ENCODE data around the gene ABCB8. TPM values are rescaled to one million over a fixed set of nuclear protein-coding genes. Genes with fewer than 3 reads are reported as not detected.

Gene ABCB8
- total RNA-seq, 1 donor from 2014 or later: 36.2 TPM

GRCh38 chr7:151057506-151057988 lies 29.3 kb downstream of the ABCB8 start, which contains the start of gene CDK5:
Gene CDK5, minus strand, starts transcription at chr7:151057897. Its CDS starts 49 bp downstream, at chr7:151057848.
- Mint-ChIP-seq H3K9me3 (ENCODE audit: low read depth) (no peaks in the 10 kb centered on the region), H3K27ac (peak within 1 kb of the TSS; percentile 97), H3K27me3 (peaks cover 2% of the 10 kb centered on the region), H3K36me3 (ENCODE audit: insufficient read depth) (peaks cover 3% of the 10 kb centered on the region), H3K4me3 (ENCODE audit: low read depth) (peak within 1 kb of the TSS; percentile 89), H3K4me1 (ENCODE audit: low read depth) (peaks cover 32% of the 10 kb centered on the region)
- no peak for DNase-seq (ENCODE audit: low spot score, unreplicated experiment)
- TF ChIP-seq, protein P1, sequence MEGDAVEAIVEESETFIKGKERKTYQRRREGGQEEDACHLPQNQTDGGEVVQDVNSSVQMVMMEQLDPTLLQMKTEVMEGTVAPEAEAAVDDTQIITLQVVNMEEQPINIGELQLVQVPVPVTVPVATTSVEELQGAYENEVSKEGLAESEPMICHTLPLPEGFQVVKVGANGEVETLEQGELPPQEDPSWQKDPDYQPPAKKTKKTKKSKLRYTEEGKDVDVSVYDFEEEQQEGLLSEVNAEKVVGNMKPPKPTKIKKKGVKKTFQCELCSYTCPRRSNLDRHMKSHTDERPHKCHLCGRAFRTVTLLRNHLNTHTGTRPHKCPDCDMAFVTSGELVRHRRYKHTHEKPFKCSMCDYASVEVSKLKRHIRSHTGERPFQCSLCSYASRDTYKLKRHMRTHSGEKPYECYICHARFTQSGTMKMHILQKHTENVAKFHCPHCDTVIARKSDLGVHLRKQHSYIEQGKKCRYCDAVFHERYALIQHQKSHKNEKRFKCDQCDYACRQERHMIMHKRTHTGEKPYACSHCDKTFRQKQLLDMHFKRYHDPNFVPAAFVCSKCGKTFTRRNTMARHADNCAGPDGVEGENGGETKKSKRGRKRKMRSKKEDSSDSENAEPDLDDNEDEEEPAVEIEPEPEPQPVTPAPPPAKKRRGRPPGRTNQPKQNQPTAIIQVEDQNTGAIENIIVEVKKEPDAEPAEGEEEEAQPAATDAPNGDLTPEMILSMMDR (IDR thresholded peaks at IDR 0.05; ENCODE audit: unreplicated experiment): no peak

DNA sequence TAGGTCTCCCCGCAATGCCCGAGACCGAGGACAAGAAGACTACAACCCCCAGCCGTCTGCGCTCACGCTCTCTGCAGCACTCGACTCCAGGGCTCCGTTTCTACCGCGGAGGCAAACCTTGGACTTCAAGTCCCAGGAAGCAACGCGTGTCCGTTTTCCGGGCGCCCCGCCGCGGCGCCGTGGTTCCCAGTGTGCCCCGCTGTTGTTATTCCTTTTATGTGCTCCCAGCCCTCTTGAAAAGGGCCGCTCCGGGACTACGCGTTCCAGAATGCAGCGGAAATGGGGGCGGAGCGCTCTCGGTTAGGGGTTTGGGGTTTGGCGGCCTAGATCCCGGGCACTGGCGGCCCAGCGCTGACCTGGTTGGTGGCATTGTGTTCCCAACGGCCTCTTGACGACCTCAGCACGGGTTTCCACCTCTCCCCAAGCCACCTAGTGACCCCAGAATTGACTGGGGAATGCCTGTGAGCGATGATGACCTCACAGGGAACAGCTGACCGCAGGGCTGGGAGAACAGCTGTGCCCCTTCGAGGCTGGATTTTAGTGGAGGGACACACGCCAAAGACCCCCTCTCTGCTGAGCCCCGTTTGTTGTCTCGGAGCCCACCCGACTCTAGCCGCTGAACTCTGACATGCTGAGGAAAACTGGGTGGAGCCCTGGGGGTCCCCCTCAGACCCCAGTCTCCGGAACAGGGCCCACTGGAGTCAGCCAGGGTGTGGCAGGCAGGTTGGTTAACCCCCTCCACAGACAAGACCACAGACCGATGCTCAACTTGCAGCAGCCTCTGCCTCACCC lies 29.9 kb downstream of the ABCB8 start:
- Mint-ChIP-seq H3K36me3 (ENCODE audit: insufficient read depth) (peaks cover 3% of the 10 kb centered on the region), H3K9me3 (ENCODE audit: low read depth) (no peaks in the 10 kb centered on the region), H3K4me3 (ENCODE audit: low read depth) (peak overlapping the region; percentile 89), H3K27ac (peak overlapping the region; percentile 97), H3K27me3 (no peaks in the 10 kb centered on the region), H3K4me1 (ENCODE audit: low read depth) (peaks cover 32% of the 10 kb centered on the region)
- peak; percentile 94 for DNase-seq (ENCODE audit: low spot score, unreplicated experiment)
- TF ChIP-seq, protein P1 (IDR thresholded peaks at IDR 0.05; ENCODE audit: unreplicated experiment): no peak

DNA sequence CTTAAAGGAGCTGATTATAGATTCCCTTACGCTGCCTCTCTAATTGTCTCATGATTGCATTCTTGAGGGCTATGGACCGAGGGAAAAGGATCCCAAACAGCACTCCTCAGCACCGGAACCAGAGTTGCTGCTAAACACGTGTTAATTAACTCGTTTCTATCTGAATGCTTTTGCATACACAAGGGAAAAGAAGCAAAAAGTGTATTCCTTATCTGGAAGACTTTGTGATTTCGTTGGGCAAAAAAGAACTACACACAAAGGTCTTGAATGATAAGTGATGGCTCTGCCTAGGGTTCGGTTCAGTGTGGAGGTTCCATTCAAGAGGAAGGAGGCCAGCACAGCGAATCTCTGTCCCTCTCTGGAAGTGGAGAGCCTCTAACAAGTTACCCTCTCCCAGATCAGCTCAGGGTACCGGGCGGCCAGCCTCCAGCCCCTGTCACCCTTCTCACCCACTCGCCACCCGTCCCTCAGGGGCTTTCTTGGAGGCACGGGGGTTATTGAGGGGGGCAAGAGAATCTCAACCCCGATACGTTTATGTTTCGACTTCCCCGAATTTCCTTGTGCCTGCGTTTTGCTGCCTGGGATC lies 30.6 kb downstream of the ABCB8 start:
- Mint-ChIP-seq H3K27ac (peak overlapping the region; percentile 97), H3K36me3 (ENCODE audit: insufficient read depth) (peaks cover 3% of the 10 kb centered on the region), H3K4me3 (ENCODE audit: low read depth) (peak overlapping the region; percentile 89), H3K27me3 (no peaks in the 10 kb centered on the region), H3K9me3 (ENCODE audit: low read depth) (no peaks in the 10 kb centered on the region), H3K4me1 (ENCODE audit: low read depth) (peaks cover 37% of the 10 kb centered on the region)
- TF ChIP-seq, protein P1 (IDR thresholded peaks at IDR 0.05; ENCODE audit: unreplicated experiment): no peak
- no peak for DNase-seq (ENCODE audit: low spot score, unreplicated experiment)

DNA sequence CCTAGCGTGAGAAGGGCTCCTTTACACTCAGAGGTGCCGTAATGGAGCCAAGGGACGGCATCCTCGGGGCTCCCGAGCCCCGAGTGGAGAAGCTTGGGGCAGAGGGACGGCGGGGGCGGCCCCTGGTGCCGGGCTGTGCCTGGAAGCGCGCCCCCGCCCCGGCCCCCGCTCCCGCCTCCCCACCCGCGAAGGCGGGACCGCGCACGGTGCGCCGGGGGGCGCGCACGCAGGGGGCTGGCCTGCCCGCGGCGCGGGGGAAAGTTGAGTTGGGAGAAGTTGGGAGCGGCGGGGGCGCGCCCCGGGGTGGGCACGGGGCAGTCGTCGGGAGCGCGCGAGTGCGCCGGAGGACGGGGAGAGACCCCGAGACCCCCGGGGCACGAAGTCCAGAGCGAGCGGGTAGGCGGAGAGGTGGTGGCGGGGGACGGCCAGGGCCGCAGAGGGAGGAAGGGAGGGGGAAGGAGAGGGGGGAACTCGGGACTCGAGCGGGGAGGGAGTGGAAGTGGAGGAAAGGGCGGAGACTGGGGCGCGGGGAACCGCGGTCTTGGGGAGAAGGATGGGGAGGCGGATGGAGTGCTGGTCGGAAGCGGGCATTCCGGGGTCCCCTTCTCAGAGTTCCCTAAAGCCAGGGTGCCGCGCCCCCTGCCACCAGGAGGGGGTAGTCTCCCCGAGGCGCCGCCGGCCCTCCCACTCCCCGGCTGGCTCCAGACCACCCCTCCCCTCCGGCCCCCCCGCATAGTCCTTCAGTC lies 31.3 kb downstream of the ABCB8 start, which contains the start of gene SLC4A2:
TSS of gene SLC4A2 (plus strand) at position 223 of the 746 bp plus-strand sequence. CDS start 2,399 bp downstream, outside the sequence.
- Mint-ChIP-seq H3K4me1 (ENCODE audit: low read depth) (peaks cover 37% of the 10 kb centered on the region), H3K36me3 (ENCODE audit: insufficient read depth) (peaks cover 3% of the 10 kb centered on the region), H3K9me3 (ENCODE audit: low read depth) (no peaks in the 10 kb centered on the region), H3K27me3 (no peaks in the 10 kb centered on the region), H3K4me3 (ENCODE audit: low read depth) (peak within 1 kb of the TSS; percentile 89), H3K27ac (peak within 1 kb of the TSS; percentile 97)
- TF ChIP-seq, protein P1 (IDR thresholded peaks at IDR 0.05; ENCODE audit: unreplicated experiment): peak; percentile 75
- DNase-seq (ENCODE audit: low spot score, unreplicated experiment): peak; percentile 52

DNA sequence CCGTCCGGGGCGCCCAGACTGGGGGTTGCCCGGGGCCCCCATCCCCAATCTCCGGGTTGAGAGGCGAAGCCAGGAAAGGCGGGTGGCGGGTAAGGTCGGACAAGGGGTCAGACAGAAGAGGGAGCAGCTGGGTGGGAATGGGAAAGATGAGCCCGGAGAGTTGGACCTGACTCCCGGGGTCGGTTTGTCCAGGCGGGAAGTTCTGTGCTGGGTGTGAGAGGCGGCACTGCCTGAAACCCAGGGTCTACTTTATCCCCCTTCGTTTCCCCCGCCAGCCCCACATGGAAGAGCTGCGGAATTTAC lies 31.8 kb downstream of the ABCB8 start:
- no peaks in the 10 kb centered on the region for H3K36me3 Mint-ChIP-seq (ENCODE audit: insufficient read depth)

More for the DNA sequence above, 31.8 kb downstream of the ABCB8 start:
- H3K4me3 Mint-ChIP-seq (ENCODE audit: low read depth): peak overlapping the region; percentile 84
- no peaks in the 10 kb centered on the region for H3K27me3 Mint-ChIP-seq
- H3K9me3 Mint-ChIP-seq (ENCODE audit: low read depth): no peaks in the 10 kb centered on the region
- TF ChIP-seq, protein P1 (IDR thresholded peaks at IDR 0.05; ENCODE audit: unreplicated experiment): peak; percentile 26
- peaks cover 37% of the 10 kb centered on the region for H3K4me1 Mint-ChIP-seq (ENCODE audit: low read depth)
- peak overlapping the region; percentile 73 for H3K27ac Mint-ChIP-seq
- DNase-seq (ENCODE audit: low spot score, unreplicated experiment): no peak
